Gastroesophageal sphincter (tissue), 3 donors: ENCODE results near the gene CCT3.

Experiments used
- POLR2A ChIP-seq, 2 donors: fragments of 450-650 bp; IDR thresholded peaks; one replicate each; pipeline ENCODE4 v1.6.1; 2017; ENCODE audit warnings: antibody characterized with exemption in 2 of 2, mild to moderate bottlenecking in 2 of 2, moderate library complexity in 1 of 2
- POLR2AphosphoS5 ChIP-seq: sonication (generic); formaldehyde crosslinking; IDR thresholded peaks from one replicate; pipeline ENCODE4 v1.6.1; 2017; ENCODE audit warnings: antibody characterized with exemption
- TF ChIP-seq, protein P1 (sequence below), 4 experiments: fragments of 200-600 bp in 2 of 4; fragments of 450-650 bp in 2 of 4; sonication (generic) in 1 of 4; IDR thresholded peaks; one replicate each; pipeline ENCODE4 v1.5.1; 2017 to 2019; ENCODE audit warnings: antibody characterized with exemption in 4 of 4, mild to moderate bottlenecking in 2 of 4, moderate library complexity in 2 of 4

DNA sequence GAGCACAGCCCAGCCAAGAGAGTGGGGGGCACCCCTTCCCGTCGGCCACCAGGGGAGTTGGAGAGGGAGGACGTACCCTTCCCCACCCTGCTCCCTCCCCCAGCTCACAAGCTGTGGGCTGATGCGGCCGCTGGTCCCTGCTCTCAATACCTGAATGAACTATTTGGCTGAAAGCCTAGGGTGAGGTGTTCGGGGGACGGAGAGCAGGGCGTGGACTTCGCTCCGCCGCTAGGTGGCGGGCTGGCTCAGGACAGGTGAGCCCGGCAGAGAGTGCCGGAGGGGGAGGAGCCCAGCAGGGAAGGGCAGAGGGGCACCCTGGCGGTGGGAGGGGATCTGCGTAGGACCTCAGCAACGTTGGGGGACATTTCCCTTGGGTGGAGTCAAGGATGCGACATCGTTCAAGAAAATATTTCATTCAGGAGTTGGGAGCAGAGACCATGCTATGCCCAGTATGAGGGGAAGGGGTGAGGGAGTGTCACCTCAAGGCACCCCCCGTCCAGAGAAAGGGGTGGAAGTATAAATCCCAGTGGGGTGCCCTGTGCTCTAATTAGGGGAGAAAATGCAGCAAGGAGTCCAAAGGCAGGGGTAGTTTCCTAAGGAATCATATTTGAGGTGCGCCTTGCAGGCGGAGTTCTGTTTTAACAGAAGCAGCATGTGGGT is 18.9 kb upstream of the CCT3 start:
- TF ChIP-seq, protein P1, sequence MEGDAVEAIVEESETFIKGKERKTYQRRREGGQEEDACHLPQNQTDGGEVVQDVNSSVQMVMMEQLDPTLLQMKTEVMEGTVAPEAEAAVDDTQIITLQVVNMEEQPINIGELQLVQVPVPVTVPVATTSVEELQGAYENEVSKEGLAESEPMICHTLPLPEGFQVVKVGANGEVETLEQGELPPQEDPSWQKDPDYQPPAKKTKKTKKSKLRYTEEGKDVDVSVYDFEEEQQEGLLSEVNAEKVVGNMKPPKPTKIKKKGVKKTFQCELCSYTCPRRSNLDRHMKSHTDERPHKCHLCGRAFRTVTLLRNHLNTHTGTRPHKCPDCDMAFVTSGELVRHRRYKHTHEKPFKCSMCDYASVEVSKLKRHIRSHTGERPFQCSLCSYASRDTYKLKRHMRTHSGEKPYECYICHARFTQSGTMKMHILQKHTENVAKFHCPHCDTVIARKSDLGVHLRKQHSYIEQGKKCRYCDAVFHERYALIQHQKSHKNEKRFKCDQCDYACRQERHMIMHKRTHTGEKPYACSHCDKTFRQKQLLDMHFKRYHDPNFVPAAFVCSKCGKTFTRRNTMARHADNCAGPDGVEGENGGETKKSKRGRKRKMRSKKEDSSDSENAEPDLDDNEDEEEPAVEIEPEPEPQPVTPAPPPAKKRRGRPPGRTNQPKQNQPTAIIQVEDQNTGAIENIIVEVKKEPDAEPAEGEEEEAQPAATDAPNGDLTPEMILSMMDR (IDR thresholded peaks at IDR 0.05) = peak in 3 of 4 experiments; percentile 29 to 53 (median 42)
- TF ChIP-seq POLR2A (IDR thresholded peaks at IDR 0.05) = no peak
- TF ChIP-seq POLR2AphosphoS5 = no peak
